HepG2 (cell line): Measurements from ENCODE around the gene KRT17.

Experiments
- DNMT1 ChIP-seq: sonication (generic); formaldehyde crosslinking; IDR thresholded peaks from 2 replicates; pipeline ENCODE4 v1.5.1; 2020; ENCODE audit warnings: mild to moderate bottlenecking, missing genetic modification reagents
- POLR2A ChIP-seq, 2 experiments: IDR thresholded peaks; 2 replicates each; pipeline ENCODE4 v1.6.1; 2011; ENCODE audit warnings: low read depth in 2 of 2, low read length in 2 of 2, mild to moderate bottlenecking in 1 of 2, moderate library complexity in 1 of 2; ENCODE audit not compliant: insufficient read depth in 1 of 2
- RNF219 ChIP-seq: sonication (generic); formaldehyde crosslinking; IDR thresholded peaks from 2 replicates; pipeline ENCODE4 v1.5.0; 2020; ENCODE audit warnings: mild to moderate bottlenecking, missing genetic modification reagents
- TF ChIP-seq, protein P1 (sequence below): sonication (generic); formaldehyde crosslinking; IDR thresholded peaks from 2 replicates; pipeline ENCODE4 v1.4.0; 2020; ENCODE audit warnings: mild to moderate bottlenecking, missing genetic modification reagents
- TF ChIP-seq, protein P2 (sequence below): sonication (generic); formaldehyde crosslinking; IDR thresholded peaks from 2 replicates; pipeline ENCODE4 v1.5.0; 2020; ENCODE audit warnings: mild to moderate bottlenecking, missing genetic modification reagents, moderate library complexity

- TF ChIP-seq POLR2A (IDR thresholded peaks at IDR 0.05; ENCODE audit: insufficient read depth in 1 of 2, low read depth in 2 of 2, low read length in 2 of 2) (no peak), RNF219 (CRISPR knock-in tag) (no peak), DNMT1 (CRISPR knock-in tag) (no peak)
- TF ChIP-seq, protein P1, sequence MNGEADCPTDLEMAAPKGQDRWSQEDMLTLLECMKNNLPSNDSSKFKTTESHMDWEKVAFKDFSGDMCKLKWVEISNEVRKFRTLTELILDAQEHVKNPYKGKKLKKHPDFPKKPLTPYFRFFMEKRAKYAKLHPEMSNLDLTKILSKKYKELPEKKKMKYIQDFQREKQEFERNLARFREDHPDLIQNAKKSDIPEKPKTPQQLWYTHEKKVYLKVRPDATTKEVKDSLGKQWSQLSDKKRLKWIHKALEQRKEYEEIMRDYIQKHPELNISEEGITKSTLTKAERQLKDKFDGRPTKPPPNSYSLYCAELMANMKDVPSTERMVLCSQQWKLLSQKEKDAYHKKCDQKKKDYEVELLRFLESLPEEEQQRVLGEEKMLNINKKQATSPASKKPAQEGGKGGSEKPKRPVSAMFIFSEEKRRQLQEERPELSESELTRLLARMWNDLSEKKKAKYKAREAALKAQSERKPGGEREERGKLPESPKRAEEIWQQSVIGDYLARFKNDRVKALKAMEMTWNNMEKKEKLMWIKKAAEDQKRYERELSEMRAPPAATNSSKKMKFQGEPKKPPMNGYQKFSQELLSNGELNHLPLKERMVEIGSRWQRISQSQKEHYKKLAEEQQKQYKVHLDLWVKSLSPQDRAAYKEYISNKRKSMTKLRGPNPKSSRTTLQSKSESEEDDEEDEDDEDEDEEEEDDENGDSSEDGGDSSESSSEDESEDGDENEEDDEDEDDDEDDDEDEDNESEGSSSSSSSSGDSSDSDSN (CRISPR knock-in tag): no peak
- TF ChIP-seq, protein P2, sequence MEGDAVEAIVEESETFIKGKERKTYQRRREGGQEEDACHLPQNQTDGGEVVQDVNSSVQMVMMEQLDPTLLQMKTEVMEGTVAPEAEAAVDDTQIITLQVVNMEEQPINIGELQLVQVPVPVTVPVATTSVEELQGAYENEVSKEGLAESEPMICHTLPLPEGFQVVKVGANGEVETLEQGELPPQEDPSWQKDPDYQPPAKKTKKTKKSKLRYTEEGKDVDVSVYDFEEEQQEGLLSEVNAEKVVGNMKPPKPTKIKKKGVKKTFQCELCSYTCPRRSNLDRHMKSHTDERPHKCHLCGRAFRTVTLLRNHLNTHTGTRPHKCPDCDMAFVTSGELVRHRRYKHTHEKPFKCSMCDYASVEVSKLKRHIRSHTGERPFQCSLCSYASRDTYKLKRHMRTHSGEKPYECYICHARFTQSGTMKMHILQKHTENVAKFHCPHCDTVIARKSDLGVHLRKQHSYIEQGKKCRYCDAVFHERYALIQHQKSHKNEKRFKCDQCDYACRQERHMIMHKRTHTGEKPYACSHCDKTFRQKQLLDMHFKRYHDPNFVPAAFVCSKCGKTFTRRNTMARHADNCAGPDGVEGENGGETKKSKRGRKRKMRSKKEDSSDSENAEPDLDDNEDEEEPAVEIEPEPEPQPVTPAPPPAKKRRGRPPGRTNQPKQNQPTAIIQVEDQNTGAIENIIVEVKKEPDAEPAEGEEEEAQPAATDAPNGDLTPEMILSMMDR (CRISPR knock-in tag): no peak
These were observed 25.6 kb upstream of the KRT17 start for GRCh38 chr17:41649923-41650519.
